Measurements from ENCODE around the gene VDAC2. TPM values are rescaled to one million over a fixed set of nuclear protein-coding genes. Genes with fewer than 3 reads are reported as not detected.
"Not testable (repeated sequence)": the region's sequence is repeated elsewhere in the genome, so short reads cannot be mapped to it uniquely, and the experiment has no call there.

The VDAC2 gene
- total and polyA plus RNA-seq, 4 experiments from 2014 or later, result 76.9 to 192 (median 114) TPM

DNA sequence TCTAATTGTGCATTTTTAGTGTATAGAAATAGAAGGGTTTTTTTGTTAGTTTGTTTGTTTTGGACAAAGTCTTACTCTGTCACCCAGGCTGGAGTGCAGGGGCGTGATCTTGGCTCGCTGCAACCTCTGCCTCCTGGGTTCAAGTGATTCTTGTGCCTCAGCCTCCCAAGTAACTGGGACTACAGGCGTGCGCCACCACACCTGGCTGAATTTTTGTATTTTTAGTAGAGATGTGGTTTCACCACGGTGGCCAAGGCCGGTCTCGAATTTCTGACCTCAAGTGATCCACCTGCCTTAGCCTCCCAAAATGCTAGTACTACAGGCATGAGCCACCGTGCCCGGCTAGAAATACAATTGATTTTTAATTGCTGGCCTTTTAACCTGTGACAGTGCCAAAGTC, 22.1 kb upstream of the VDAC2 start:
- H3K27me3 ChIP-seq (ENCODE audit: insufficient read depth, low read length); H3K4me3 Mint-ChIP-seq; DNase-seq; H3K4me3 ChIP-seq (ENCODE audit: low read length in 2 of 2); H3K36me3 ChIP-seq (ENCODE audit: insufficient read depth, low read length); H3K4me1 Mint-ChIP-seq; H3K36me3 Mint-ChIP-seq; H3K27ac ChIP-seq (ENCODE audit: low read depth, low read length); H3K27me3 Mint-ChIP-seq; H3K9me3 Mint-ChIP-seq; H3K9me3 ChIP-seq (ENCODE audit: control insufficient read depth in 1 of 2, low read length in 2 of 2); H3K4me1 ChIP-seq (ENCODE audit: insufficient read depth, low read length): not testable (repeated sequence)
- ChIA-PET POLR2A (ENCODE audit: partially characterized antibody) (interaction anchor here (0.8 to 3.1 kb wide), 7 partner anchors 9 to 77 kb away, joined by 3 to 42 read pairs (median 5); partner anchors contain the start of genes COMTD1, SAMD8 and VDAC2), CTCF (ENCODE audit: partially characterized antibody) (interaction anchor here (0.7 to 12.5 kb wide), 18 partner anchors 9 to 77 kb away, joined by 3 to 399 read pairs (median 4); partner anchors contain the start of genes COMTD1, SAMD8 and VDAC2)
- intact Hi-C loops (cut with micrococcal nuclease), result loop anchor here (1.0 to 5.0 kb wide), 4 partner anchors 22 to 76 kb away; partner anchors contain the start of genes SAMD8 and VDAC2
- peak overlapping the region in 4 of 7 donors; percentile 22 to 90 (median 76) for H3K27ac Mint-ChIP-seq

DNA sequence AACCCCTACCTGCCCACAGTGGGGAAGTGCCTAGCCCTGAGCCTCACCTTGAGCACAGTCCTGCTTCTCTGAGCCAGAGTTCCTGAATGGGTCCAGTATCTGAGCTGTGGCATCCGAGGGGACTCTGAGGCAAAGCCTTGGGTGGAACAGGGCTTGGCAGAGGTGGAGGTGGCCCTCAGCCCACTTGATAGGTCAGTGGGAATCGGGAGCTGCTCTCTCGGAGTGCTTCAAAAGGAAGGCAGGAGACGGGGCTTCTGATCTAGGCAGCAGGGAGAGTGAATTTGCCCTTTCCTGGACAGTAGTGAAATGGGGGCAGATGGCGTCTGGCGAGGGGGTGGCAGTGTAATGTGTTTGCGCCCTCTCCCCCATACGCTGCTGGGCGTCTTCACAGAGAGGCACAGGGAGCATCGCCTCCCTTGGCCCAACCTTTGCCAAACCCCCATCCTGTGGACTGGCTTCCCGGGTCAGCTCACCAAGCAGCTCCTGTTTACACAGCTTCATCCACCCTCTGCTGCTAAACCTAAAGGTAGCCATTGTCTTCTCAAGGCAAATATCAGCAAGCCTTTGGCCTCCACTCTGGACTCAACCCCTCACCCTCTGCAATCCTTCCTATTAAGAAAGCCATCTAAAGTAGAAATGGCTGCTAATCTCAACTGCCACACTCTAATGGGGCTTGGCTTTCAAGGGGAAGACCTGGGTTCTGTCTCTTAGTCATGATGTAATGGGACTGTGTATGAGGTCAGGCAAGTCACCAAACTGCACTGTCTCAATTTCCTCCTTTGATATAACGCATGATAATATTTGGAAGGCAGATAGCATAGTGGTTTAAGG, 21.1 kb upstream of the VDAC2 start:
- H3K27me3 ChIP-seq (ENCODE audit: insufficient read depth, low read length), result no peaks in the 10 kb centered on the region
- peaks cover 5% of the 10 kb centered on the region for H3K4me1 ChIP-seq (ENCODE audit: insufficient read depth, low read length)
- ChIA-PET CTCF (ENCODE audit: partially characterized antibody) (interaction anchor here (9.3 to 12.5 kb wide), 2 partner anchors 19 to 41 kb away, joined by 115 to 399 read pairs; partner anchors contain the start of genes COMTD1 and VDAC2), POLR2A (ENCODE audit: partially characterized antibody) (interaction anchor here (1.2 to 3.1 kb wide), 2 partner anchors 21 to 78 kb away, joined by 5 to 42 read pairs; partner anchors contain the start of genes SAMD8 and VDAC2)
- Mint-ChIP-seq H3K27me3 (no peaks in the 10 kb centered on the region), H3K9me3 (no peaks in the 10 kb centered on the region), H3K4me1 (peaks cover 5 to 9% (median 5%) of the 10 kb centered on the region in 4 donors), H3K27ac (peak overlapping the region in 3 of 7 donors; percentile 8 to 47 (median 41)), H3K36me3 (peaks cover 0 to 4% of the 10 kb centered on the region in 2 donors), H3K4me3 (no peak overlapping the region)
- intact Hi-C loops (cut with micrococcal nuclease), result loop anchor here (5.0 kb wide), 1 partner anchor 77 kb away; the partner anchor contains the start of gene SAMD8
- no peak overlapping the region for H3K27ac ChIP-seq (ENCODE audit: low read depth, low read length)
- H3K4me3 ChIP-seq (ENCODE audit: low read length in 2 of 2), result no peak overlapping the region
- no peak for DNase-seq
- no peaks in the 10 kb centered on the region for H3K36me3 ChIP-seq (ENCODE audit: insufficient read depth, low read length)
- H3K9me3 ChIP-seq (ENCODE audit: control insufficient read depth in 1 of 2, low read length in 2 of 2), result no peaks in the 10 kb centered on the region

DNA sequence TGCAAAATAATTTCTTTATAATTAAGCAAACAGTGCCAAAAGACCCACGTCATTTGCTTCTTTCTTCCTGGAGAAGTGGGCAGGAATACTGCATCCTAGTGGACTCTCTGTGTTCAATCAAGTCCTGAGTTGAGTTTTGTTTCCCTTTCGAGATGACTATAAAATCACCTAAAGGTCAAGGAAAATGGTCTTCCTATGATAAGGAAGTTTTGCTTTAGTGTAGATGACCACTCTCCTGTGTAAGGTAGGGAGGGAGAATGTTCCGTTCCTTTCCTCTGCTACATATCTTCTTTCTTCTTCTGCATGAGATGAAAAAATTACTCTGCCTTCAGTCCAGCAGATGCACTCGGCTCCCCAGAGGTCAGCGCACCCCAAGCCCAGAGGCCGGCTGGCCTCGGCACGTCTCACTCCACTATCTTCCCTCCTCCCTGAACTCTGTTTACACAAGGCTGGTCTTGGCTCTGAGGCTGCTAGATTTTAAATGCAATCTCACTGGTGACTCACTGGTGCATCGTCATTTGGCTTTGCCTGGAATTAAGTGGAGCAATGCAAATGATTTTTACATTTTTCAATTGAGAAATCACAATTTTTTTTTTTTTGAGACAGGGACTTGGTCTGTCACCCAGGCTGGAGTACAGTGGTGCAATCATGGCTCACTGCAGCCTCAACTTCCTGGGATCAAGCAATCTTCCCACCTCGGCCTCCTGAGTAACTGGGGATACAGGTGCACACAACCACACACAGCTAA, 18.6 kb upstream of the VDAC2 start:
- POLR2A ChIA-PET (ENCODE audit: partially characterized antibody), result no interaction called here
- no peak for DNase-seq

DNA sequence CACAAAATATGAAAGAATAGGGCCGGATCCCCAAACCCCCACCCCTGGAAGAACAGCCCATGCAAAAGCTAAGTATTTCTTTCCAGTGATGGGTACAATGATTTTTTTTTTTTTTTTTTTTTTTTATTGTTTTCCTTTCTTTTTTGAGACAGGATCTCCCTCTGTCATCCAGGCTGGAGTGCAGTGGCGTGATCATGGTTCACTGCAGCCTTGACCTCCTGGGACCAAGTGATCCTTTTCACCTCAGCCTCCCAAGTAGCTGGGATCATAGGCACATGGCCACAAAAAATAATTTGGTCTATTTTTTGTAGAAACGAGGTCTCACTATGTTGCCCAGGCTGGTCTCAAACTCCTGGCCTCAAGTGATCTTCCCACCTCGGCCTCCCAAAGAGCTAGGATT, 16.0 kb upstream of the VDAC2 start:
- POLR2A ChIA-PET (ENCODE audit: partially characterized antibody), result interaction anchor here (0.6 kb wide), 1 partner anchor 12 kb away, joined by 3 read pairs; no protein-coding TSS in a partner anchor
- H3K36me3 Mint-ChIP-seq; H3K27me3 Mint-ChIP-seq; intact Hi-C loops (cut with micrococcal nuclease); H3K4me1 Mint-ChIP-seq; DNase-seq; H3K27ac ChIP-seq (ENCODE audit: low read depth, low read length); H3K9me3 ChIP-seq (ENCODE audit: control insufficient read depth in 1 of 2, low read length in 2 of 2); H3K36me3 ChIP-seq (ENCODE audit: insufficient read depth, low read length); H3K27me3 ChIP-seq (ENCODE audit: insufficient read depth, low read length); H3K27ac Mint-ChIP-seq; H3K4me3 Mint-ChIP-seq; H3K9me3 Mint-ChIP-seq; H3K4me3 ChIP-seq (ENCODE audit: low read length in 2 of 2); H3K4me1 ChIP-seq (ENCODE audit: insufficient read depth, low read length): not testable (repeated sequence)
- CTCF ChIA-PET (ENCODE audit: partially characterized antibody), result interaction anchor here (0.7 kb wide), 1 partner anchor 43 kb away, joined by 5 read pairs; no protein-coding TSS in a partner anchor

More for the DNA sequence above, 18.6 kb upstream of the VDAC2 start:
- Histone ChIP-seq H3K27ac (ENCODE audit: low read depth, low read length) (no peak overlapping the region), H3K4me1 (ENCODE audit: insufficient read depth, low read length) (peaks cover 5% of the 10 kb centered on the region), H3K4me3 (ENCODE audit: low read length in 2 of 2) (no peak overlapping the region), H3K27me3 (ENCODE audit: insufficient read depth, low read length) (no peaks in the 10 kb centered on the region), H3K36me3 (ENCODE audit: insufficient read depth, low read length) (no peaks in the 10 kb centered on the region), H3K9me3 (ENCODE audit: control insufficient read depth in 1 of 2, low read length in 2 of 2) (no peaks in the 10 kb centered on the region)
- H3K9me3 Mint-ChIP-seq, result no peaks in the 10 kb centered on the region
- CTCF ChIA-PET (ENCODE audit: partially characterized antibody), result interaction anchor here (9.3 to 12.5 kb wide), 2 partner anchors 16 to 38 kb away, joined by 115 to 399 read pairs; partner anchors contain the start of genes COMTD1 and VDAC2
- intact Hi-C loops (cut with micrococcal nuclease), result no loop called here
- peaks cover 0 to 9% of the 10 kb centered on the region in 2 donors for H3K36me3 Mint-ChIP-seq
- H3K4me3 Mint-ChIP-seq, result no peak overlapping the region
- peaks cover 5 to 9% (median 5%) of the 10 kb centered on the region in 4 donors for H3K4me1 Mint-ChIP-seq
- H3K27me3 Mint-ChIP-seq, result no peaks in the 10 kb centered on the region
- peak overlapping the region in 1 of 7 donors; percentile 15 for H3K27ac Mint-ChIP-seq

DNA sequence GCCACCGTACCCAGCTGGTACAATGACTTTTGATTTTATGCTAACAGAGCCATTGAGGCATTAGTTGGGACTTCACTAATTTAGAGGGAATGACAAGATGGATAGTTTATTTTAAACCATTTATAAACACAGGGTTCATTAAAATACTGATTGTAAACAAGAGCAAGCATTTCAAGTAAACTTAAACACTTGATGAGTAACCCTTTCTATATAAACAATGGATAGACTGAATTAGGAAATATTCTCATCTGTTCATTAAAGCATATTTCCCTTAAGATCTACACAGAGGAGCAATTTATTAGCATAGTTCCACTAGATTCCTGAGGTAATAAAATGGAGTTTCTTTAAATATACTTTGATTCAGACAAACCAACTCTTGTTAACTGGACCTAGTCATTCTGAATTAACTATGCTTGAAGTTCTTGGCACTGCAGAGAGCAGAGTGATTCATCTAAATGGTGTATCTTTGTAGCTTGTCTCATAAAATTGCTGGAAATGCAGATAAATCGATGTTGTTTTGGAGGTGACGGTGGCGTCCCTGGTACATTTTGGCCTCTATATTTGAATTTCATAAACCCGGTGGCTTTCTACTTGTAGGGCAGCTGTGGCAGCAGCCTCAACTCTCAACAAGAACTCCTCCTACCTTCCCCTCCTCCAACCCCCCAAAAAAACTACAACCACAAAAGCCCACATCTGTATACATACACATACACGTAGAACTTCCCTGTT, 15.4 kb upstream of the VDAC2 start:
- Histone ChIP-seq H3K27me3 (ENCODE audit: insufficient read depth, low read length) (no peaks in the 10 kb centered on the region), H3K9me3 (ENCODE audit: control insufficient read depth in 1 of 2, low read length in 2 of 2) (no peaks in the 10 kb centered on the region), H3K27ac (ENCODE audit: low read depth, low read length) (no peak overlapping the region), H3K4me3 (ENCODE audit: low read length in 2 of 2) (no peak overlapping the region), H3K4me1 (ENCODE audit: insufficient read depth, low read length) (no peaks in the 10 kb centered on the region), H3K36me3 (ENCODE audit: insufficient read depth, low read length) (no peaks in the 10 kb centered on the region)
- ChIA-PET CTCF (ENCODE audit: partially characterized antibody) (interaction anchor here (1.7 kb wide), 1 partner anchor 40 kb away, joined by 7 read pairs; the partner anchor contains the start of gene COMTD1), POLR2A (ENCODE audit: partially characterized antibody) (no interaction called here)
- Mint-ChIP-seq H3K27me3 (no peaks in the 10 kb centered on the region), H3K36me3 (peaks cover 0 to 9% of the 10 kb centered on the region in 2 donors), H3K4me3 (no peak overlapping the region), H3K27ac (peak overlapping the region in 1 of 7 donors; percentile 51), H3K4me1 (no peaks in the 10 kb centered on the region), H3K9me3 (no peaks in the 10 kb centered on the region)
- no peak for DNase-seq
- intact Hi-C loops (cut with micrococcal nuclease), result no loop called here

DNA sequence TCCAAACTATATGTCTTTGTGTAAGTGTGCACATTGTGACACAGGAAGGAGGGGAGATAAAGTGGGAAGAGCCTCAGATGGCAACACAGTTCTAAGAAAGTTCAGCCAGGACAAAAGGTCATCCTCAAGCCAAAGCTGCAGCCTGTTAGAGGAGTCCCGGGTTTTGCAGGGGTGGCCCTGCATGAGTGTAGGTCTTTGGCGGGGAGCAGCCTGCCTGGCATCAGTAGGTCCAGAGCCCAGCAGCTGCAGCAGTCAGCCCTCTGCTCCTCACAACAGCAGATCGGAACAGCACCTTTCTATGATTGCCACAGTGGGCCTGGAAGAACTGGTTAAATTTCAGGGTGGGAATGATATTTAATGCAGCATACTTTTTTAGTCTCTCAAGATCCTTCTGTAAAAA, 13.5 kb upstream of the VDAC2 start:
- CTCF ChIA-PET (ENCODE audit: partially characterized antibody), result interaction anchor here (0.8 to 3.0 kb wide), 3 partner anchors 10 to 38 kb away, joined by 3 to 26 read pairs (median 7); partner anchors contain the start of gene COMTD1
- peaks cover 0 to 9% of the 10 kb centered on the region in 2 donors for H3K36me3 Mint-ChIP-seq
- Histone ChIP-seq H3K36me3 (ENCODE audit: insufficient read depth, low read length) (no peaks in the 10 kb centered on the region), H3K4me1 (ENCODE audit: insufficient read depth, low read length) (no peaks in the 10 kb centered on the region), H3K4me3 (ENCODE audit: low read length in 2 of 2) (no peak overlapping the region), H3K9me3 (ENCODE audit: control insufficient read depth in 1 of 2, low read length in 2 of 2) (no peaks in the 10 kb centered on the region), H3K27me3 (ENCODE audit: insufficient read depth, low read length) (no peaks in the 10 kb centered on the region), H3K27ac (ENCODE audit: low read depth, low read length) (no peak overlapping the region)
- peak overlapping the region in 2 of 7 donors; percentile 24 to 48 for H3K27ac Mint-ChIP-seq
- no peaks in the 10 kb centered on the region for H3K4me1 Mint-ChIP-seq
- H3K9me3 Mint-ChIP-seq, result no peaks in the 10 kb centered on the region
- H3K4me3 Mint-ChIP-seq, result no peak overlapping the region
- DNase-seq, result no peak
- no peaks in the 10 kb centered on the region for H3K27me3 Mint-ChIP-seq
- POLR2A ChIA-PET (ENCODE audit: partially characterized antibody), result interaction anchor here (0.8 to 1.4 kb wide), 2 partner anchors 9 to 13 kb away, joined by 3 to 4 read pairs; no protein-coding TSS in a partner anchor
- intact Hi-C loops (cut with micrococcal nuclease), result no loop called here

Measured in CD4-positive, alpha-beta memory T cell (primary cell).